Kidney (tissue), 14 donors: ENCODE measurements around the gene BNC2. TPM values are rescaled to one million over a fixed set of nuclear protein-coding genes. Genes with fewer than 3 reads are reported as not detected.

Source experiments
- DNase-seq, 5 donors: peaks; one replicate each; pipeline ENCODE4 v3.0.0-alpha.2; 2013 to 2020
- FAIRE-seq: peaks from 2 replicates; lab custom pipeline; 2012; peaks lifted over from hg19 to GRCh38; lab: Jason Lieb, UNC
- H3K27ac ChIP-seq, 2 donors: one replicate each; pipeline ENCODE4 v1.7.0; 2013; ENCODE audit warnings: low read depth in 2 of 2, low read length in 2 of 2, inconsistent platforms in 1 of 2
- H3K27me3 ChIP-seq: one replicate; pipeline ENCODE4 v1.7.1; 2013; ENCODE audit warnings: low read length, inconsistent platforms; ENCODE audit not compliant: control insufficient read depth, insufficient read depth
- H3K36me3 ChIP-seq, 3 donors: one replicate each; pipeline versions ENCODE4 v1.7.0 to v1.7.1; 2013; ENCODE audit warnings: low read length in 3 of 3, control low read depth in 1 of 3, inconsistent platforms in 1 of 3; ENCODE audit not compliant: insufficient read depth in 3 of 3, control insufficient read depth in 2 of 3
- H3K4me1 ChIP-seq, 3 donors: one replicate each; pipeline versions ENCODE4 v1.7.0 to v1.7.1; 2013; ENCODE audit warnings: low read length in 3 of 3, inconsistent platforms in 1 of 3, low read depth in 1 of 3; ENCODE audit not compliant: control insufficient read depth in 2 of 3, insufficient read depth in 2 of 3
- H3K4me3 ChIP-seq, 3 donors: one replicate each; pipeline versions ENCODE4 v1.7.0 to v1.8.1; 2013; ENCODE audit warnings: low read length in 3 of 3, control low read depth in 1 of 3, inconsistent platforms in 1 of 3
- H3K9ac ChIP-seq, 3 donors: one replicate each; pipeline versions ENCODE4 v1.7.0 to v1.7.1; 2013; ENCODE audit warnings: low read length in 3 of 3, control low read depth in 1 of 3, inconsistent platforms in 1 of 3
- H3K9me3 ChIP-seq, 3 donors: one replicate each; pipeline versions ENCODE4 v1.7.0 to v1.7.1; 2013; ENCODE audit warnings: low read length in 3 of 3, control low read depth in 1 of 3, inconsistent platforms in 1 of 3; ENCODE audit not compliant: control insufficient read depth in 2 of 3, insufficient read depth in 1 of 3
- intact Hi-C: fragments of 100-400 bp; cut with DNase I; formaldehyde crosslinking; loops from one replicate; pipeline ENCODE4 v1.11.1; 2022
- polyA plus RNA-seq: library from polyadenylated mRNA; stranded (reverse); fragments of 350-450 nt; fragmentation: Illumina TruSeq; extraction: RNeasy Lipid Tissue Mini Kit (QIAGEN cat#74804); gene quantifications from one replicate; pipeline ENCODE4 v1.2.3, GENCODE V29; 2014; ENCODE audit warnings: low read depth, low replicate concordance; ENCODE audit not compliant: insufficient read depth
- total RNA-seq: library from RNA; stranded (reverse); fragmentation: NEBNext Ultra II Directional; extraction: Animal tissue kit (Norgen Biotek cat#: 25700); gene quantifications from one replicate; pipeline ENCODE4 v1.2.1, GENCODE V29; 2021
- TF ChIP-seq, protein P1 (sequence below): IDR thresholded peaks from 3 replicates; pipeline ENCODE4 v1.5.1; 2012; ENCODE audit warnings: mild to moderate bottlenecking, moderate library complexity, borderline replicate concordance; ENCODE audit not compliant: insufficient read depth; ENCODE audit errors: extremely low read depth
- donor health status: control.
- donor health status: control.
- donor health status: control.
- donor health status: control.
- donor health status: control.
- donor health status: DM: yes; HTN: yes; CAD: no.
- donor health status: Normal renal cell carcinoma (clear cell type).

Gene BNC2
- total and polyA plus RNA-seq, 2 donors from 2014 or later, result 5.4 to 37.9 TPM

- no peak overlapping the region for H3K27ac ChIP-seq
- H3K4me3 ChIP-seq, result no peak overlapping the region
- DNase-seq (no peak), FAIRE-seq (no peak)
- no peaks in the 10 kb centered on the region for H3K27me3 ChIP-seq
- no peak overlapping the region for H3K9ac ChIP-seq
- TF ChIP-seq, protein P1, sequence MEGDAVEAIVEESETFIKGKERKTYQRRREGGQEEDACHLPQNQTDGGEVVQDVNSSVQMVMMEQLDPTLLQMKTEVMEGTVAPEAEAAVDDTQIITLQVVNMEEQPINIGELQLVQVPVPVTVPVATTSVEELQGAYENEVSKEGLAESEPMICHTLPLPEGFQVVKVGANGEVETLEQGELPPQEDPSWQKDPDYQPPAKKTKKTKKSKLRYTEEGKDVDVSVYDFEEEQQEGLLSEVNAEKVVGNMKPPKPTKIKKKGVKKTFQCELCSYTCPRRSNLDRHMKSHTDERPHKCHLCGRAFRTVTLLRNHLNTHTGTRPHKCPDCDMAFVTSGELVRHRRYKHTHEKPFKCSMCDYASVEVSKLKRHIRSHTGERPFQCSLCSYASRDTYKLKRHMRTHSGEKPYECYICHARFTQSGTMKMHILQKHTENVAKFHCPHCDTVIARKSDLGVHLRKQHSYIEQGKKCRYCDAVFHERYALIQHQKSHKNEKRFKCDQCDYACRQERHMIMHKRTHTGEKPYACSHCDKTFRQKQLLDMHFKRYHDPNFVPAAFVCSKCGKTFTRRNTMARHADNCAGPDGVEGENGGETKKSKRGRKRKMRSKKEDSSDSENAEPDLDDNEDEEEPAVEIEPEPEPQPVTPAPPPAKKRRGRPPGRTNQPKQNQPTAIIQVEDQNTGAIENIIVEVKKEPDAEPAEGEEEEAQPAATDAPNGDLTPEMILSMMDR, result no peak
- intact Hi-C loops, result no loop called here
- no peaks in the 10 kb centered on the region for H3K4me1 ChIP-seq
- no peaks in the 10 kb centered on the region for H3K36me3 ChIP-seq
- no peaks in the 10 kb centered on the region for H3K9me3 ChIP-seq
Observed at GRCh38 chr9:16545639-16546038, 324.8 kb downstream of the BNC2 start.

DNA sequence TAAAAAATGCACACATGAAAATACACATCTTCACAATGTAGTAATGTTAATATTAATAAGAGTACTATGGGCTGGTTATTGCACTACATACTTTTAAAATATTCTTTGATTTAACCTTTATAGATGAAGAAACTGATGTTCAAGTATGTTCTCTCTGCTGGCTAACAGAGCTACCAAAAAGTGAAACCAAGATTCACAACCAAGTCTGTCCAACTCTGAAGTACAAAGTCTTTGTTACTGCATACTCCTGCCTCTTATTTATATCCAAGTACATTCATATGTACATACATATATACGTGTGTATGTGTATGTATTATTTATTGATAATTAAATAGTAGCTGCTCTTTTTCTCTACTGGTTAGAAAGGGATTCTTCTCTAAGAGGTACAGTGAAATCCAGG, 325.6 kb downstream of the BNC2 start:
- H3K9ac ChIP-seq, result no peak overlapping the region
- H3K4me1 ChIP-seq, result no peaks in the 10 kb centered on the region
- TF ChIP-seq, protein P1, result no peak
- intact Hi-C loops, result no loop called here
- no peaks in the 10 kb centered on the region for H3K36me3 ChIP-seq
- no peak for DNase-seq
- H3K27me3 ChIP-seq, result no peaks in the 10 kb centered on the region
- H3K9me3 ChIP-seq, result no peaks in the 10 kb centered on the region
- no peak overlapping the region for H3K27ac ChIP-seq
- no peak for FAIRE-seq
- no peak overlapping the region for H3K4me3 ChIP-seq

GRCh38 chr9:16543686-16544085, 326.8 kb downstream of the BNC2 start:
- Histone ChIP-seq H3K9me3 (no peaks in the 10 kb centered on the region), H3K27ac (no peak overlapping the region), H3K4me1 (no peaks in the 10 kb centered on the region), H3K36me3 (no peaks in the 10 kb centered on the region), H3K27me3 (no peaks in the 10 kb centered on the region), H3K4me3 (no peak overlapping the region), H3K9ac (no peak overlapping the region)
- TF ChIP-seq, protein P1, result no peak
- FAIRE-seq (no peak), DNase-seq (no peak)
- intact Hi-C loops, result no loop called here

GRCh38 chr9:16543225-16543624, 327.2 kb downstream of the BNC2 start:
- H3K27ac ChIP-seq, result no peak overlapping the region
- no peaks in the 10 kb centered on the region for H3K4me1 ChIP-seq
- intact Hi-C loops, result no loop called here
- no peak overlapping the region for H3K9ac ChIP-seq
- DNase-seq (no peak), FAIRE-seq (no peak)
- TF ChIP-seq, protein P1, result no peak
- no peak overlapping the region for H3K4me3 ChIP-seq
- no peaks in the 10 kb centered on the region for H3K9me3 ChIP-seq
- H3K27me3 ChIP-seq, result no peaks in the 10 kb centered on the region
- H3K36me3 ChIP-seq, result no peaks in the 10 kb centered on the region
